Type B pancreatic cell (in vitro differentiated cells): ENCODE results near the gene NOS1AP. TPM values are rescaled to one million over a fixed set of nuclear protein-coding genes. Genes with fewer than 3 reads are reported as not detected.

Source experiments
- DNase-seq: peaks from one replicate; pipeline ENCODE4 v3.0.0; 2021; ENCODE audit warnings: mixed read lengths; ENCODE audit not compliant: unreplicated experiment; ENCODE audit errors: extremely low spot score
- H3K27ac Mint-ChIP-seq: 2 replicates; pipeline ENCODE4 v1.8.0; 2021; ENCODE audit warnings: mild to moderate bottlenecking, mixed read lengths
- H3K27me3 Mint-ChIP-seq: 2 replicates; pipeline ENCODE4 v1.8.0; 2021; ENCODE audit warnings: mixed read lengths
- H3K36me3 Mint-ChIP-seq: 2 replicates; pipeline ENCODE4 v1.8.0; 2021; ENCODE audit warnings: mixed read lengths
- H3K4me1 Mint-ChIP-seq: one replicate; pipeline ENCODE4 v1.8.0; 2021; ENCODE audit warnings: mixed read lengths; ENCODE audit not compliant: unreplicated experiment
- H3K4me3 Mint-ChIP-seq: 2 replicates; pipeline ENCODE4 v1.8.0; 2021; ENCODE audit warnings: mild to moderate bottlenecking, mixed read lengths
- H3K9me3 Mint-ChIP-seq: 2 replicates; pipeline ENCODE4 v1.8.0; 2021; ENCODE audit warnings: mixed read lengths
- CTCF ChIP-seq: fragments of 200-600 bp; sonication (generic); conservative IDR thresholded peaks from 2 replicates; pipeline ENCODE4 v1.5.0; 2021; ENCODE audit warnings: antibody characterized with exemption, mild to moderate bottlenecking
- total RNA-seq: library from RNA; stranded (reverse); gene quantifications from 2 replicates; pipeline ENCODE4 v1.2.1, GENCODE V29; 2021; ENCODE audit warnings: low replicate concordance

Gene NOS1AP
- total RNA-seq, 1 donor from 2014 or later: 10.4 TPM

GRCh38 chr1:162314206-162314605 is 244.7 kb downstream of the NOS1AP start:
- no peak for TF ChIP-seq CTCF
- Mint-ChIP-seq H3K27ac (no peak overlapping the region), H3K4me1 (peaks cover under 1% of the 10 kb centered on the region), H3K36me3 (peaks cover 3% of the 10 kb centered on the region), H3K27me3 (no peaks in the 10 kb centered on the region), H3K4me3 (no peak overlapping the region), H3K9me3 (peaks cover 5% of the 10 kb centered on the region)
- DNase-seq: no peak

- H3K9me3 Mint-ChIP-seq: peaks cover 5% of the 10 kb centered on the region
- no peak for DNase-seq
- no peak for TF ChIP-seq CTCF
- H3K27me3 Mint-ChIP-seq: no peaks in the 10 kb centered on the region
- no peak overlapping the region for H3K4me3 Mint-ChIP-seq
- H3K27ac Mint-ChIP-seq: no peak overlapping the region
- peaks cover 3% of the 10 kb centered on the region for H3K36me3 Mint-ChIP-seq
- peaks cover 10% of the 10 kb centered on the region for H3K4me1 Mint-ChIP-seq
These were observed 246.2 kb downstream of the NOS1AP start for GRCh38 chr1:162315673-162316072.

GRCh38 chr1:162316187-162316586 is 246.7 kb downstream of the NOS1AP start:
- Mint-ChIP-seq H3K9me3 (peaks cover 5% of the 10 kb centered on the region), H3K27ac (no peak overlapping the region), H3K27me3 (no peaks in the 10 kb centered on the region), H3K36me3 (peaks cover 3% of the 10 kb centered on the region), H3K4me3 (no peak overlapping the region), H3K4me1 (peaks cover 10% of the 10 kb centered on the region)
- no peak for TF ChIP-seq CTCF
- DNase-seq: no peak

GRCh38 chr1:162317621-162318020 is 248.1 kb downstream of the NOS1AP start:
- peaks cover 5% of the 10 kb centered on the region for H3K9me3 Mint-ChIP-seq
- H3K36me3 Mint-ChIP-seq: peaks cover 3% of the 10 kb centered on the region
- H3K4me3 Mint-ChIP-seq: no peak overlapping the region
- no peak for TF ChIP-seq CTCF
- H3K27ac Mint-ChIP-seq: peak overlapping the region; percentile 11
- H3K27me3 Mint-ChIP-seq: no peaks in the 10 kb centered on the region
- DNase-seq: no peak
- peaks cover 10% of the 10 kb centered on the region for H3K4me1 Mint-ChIP-seq

GRCh38 chr1:162319493-162320175 is 250.1 kb downstream of the NOS1AP start:
- Mint-ChIP-seq H3K9me3 (no peaks in the 10 kb centered on the region), H3K4me3 (no peak overlapping the region), H3K36me3 (no peaks in the 10 kb centered on the region), H3K27ac (no peak overlapping the region), H3K27me3 (no peaks in the 10 kb centered on the region), H3K4me1 (peaks cover 10% of the 10 kb centered on the region)
- TF ChIP-seq CTCF: no peak
- no peak for DNase-seq
